Measurements from ENCODE around the gene RNF215. TPM values are rescaled to one million over a fixed set of nuclear protein-coding genes. Genes with fewer than 3 reads are reported as not detected.
A peak's percentile ranks its signal among the peaks of the same experiment; 100 is the strongest.

Gene RNF215
- total RNA-seq, 1 donor from 2014 or later = 11.9 TPM

DNA sequence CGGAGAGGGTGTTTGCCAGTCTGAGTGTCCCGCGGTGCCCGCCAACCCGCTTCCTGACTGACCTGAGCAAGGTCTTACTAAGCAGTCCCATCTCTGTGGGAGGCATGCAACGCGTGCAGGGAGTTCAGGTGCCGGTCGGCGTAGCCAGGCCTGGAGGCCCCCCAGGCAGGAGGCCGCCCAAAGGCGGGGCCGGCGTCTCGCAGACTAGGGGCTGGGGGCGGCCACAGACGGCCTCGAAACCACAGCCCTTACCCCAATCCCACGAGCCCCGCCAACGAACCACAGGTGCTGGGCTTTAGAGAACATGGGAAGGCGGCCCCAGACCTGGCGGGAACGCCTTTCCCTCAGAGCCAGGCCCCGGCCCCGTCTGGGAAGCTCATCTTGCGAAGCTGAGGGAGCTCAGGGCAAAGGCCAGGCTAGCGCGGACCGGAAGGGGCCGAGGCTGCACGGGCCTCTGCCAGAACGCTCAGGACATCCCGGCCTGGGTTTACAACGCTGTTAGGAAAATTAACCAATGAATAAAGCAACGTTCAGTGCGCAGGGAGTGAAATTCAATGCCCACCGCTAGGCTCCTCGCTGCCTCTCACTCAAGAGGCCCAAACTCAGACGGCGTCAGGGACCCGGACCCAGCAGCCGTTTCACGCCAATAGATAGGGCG lies 36.2 kb upstream of the RNF215 start:
- no peak for DNase-seq (ENCODE audit: low spot score)
- Histone ChIP-seq H2AFZ (replicated peaks) (peak overlapping the region; percentile 17), H3K9me3 (ENCODE audit: low read depth) (no peaks in the 10 kb centered on the region), H3K36me3 (no peaks in the 10 kb centered on the region), H3K79me2 (ENCODE audit: low read depth) (no peaks in the 10 kb centered on the region), H3F3A (ENCODE audit: low read depth) (peaks cover 41% of the 10 kb centered on the region), H3K27ac (peak overlapping the region; percentile 80), H3K4me3 (peak overlapping the region; percentile 55), H3K4me1 (peaks cover 10% of the 10 kb centered on the region), H4K20me1 (ENCODE audit: low read depth) (peaks cover 11% of the 10 kb centered on the region), H3K27me3 (no peaks in the 10 kb centered on the region), H3K4me2 (peak overlapping the region; percentile 81), H3K9ac (peak overlapping the region; percentile 20)
- TF ChIP-seq, protein P1, sequence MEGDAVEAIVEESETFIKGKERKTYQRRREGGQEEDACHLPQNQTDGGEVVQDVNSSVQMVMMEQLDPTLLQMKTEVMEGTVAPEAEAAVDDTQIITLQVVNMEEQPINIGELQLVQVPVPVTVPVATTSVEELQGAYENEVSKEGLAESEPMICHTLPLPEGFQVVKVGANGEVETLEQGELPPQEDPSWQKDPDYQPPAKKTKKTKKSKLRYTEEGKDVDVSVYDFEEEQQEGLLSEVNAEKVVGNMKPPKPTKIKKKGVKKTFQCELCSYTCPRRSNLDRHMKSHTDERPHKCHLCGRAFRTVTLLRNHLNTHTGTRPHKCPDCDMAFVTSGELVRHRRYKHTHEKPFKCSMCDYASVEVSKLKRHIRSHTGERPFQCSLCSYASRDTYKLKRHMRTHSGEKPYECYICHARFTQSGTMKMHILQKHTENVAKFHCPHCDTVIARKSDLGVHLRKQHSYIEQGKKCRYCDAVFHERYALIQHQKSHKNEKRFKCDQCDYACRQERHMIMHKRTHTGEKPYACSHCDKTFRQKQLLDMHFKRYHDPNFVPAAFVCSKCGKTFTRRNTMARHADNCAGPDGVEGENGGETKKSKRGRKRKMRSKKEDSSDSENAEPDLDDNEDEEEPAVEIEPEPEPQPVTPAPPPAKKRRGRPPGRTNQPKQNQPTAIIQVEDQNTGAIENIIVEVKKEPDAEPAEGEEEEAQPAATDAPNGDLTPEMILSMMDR (IDR thresholded peaks at IDR 0.05) = peak; percentile 18
- no peak for TF ChIP-seq EZH2phosphoT487 (IDR thresholded peaks at IDR 0.05)
- no peaks in the 10 kb centered on the region for H3K9me3 Mint-ChIP-seq
- H3K4me1 Mint-ChIP-seq = peaks cover 53% of the 10 kb centered on the region
- H3K36me3 Mint-ChIP-seq = peaks cover 10% of the 10 kb centered on the region
- H3K27ac Mint-ChIP-seq = peak overlapping the region; percentile 98
- peaks cover 5% of the 10 kb centered on the region for H3K27me3 Mint-ChIP-seq (ENCODE audit: insufficient read depth, low read depth)
- peak overlapping the region; percentile 96 for H3K4me3 Mint-ChIP-seq

DNA sequence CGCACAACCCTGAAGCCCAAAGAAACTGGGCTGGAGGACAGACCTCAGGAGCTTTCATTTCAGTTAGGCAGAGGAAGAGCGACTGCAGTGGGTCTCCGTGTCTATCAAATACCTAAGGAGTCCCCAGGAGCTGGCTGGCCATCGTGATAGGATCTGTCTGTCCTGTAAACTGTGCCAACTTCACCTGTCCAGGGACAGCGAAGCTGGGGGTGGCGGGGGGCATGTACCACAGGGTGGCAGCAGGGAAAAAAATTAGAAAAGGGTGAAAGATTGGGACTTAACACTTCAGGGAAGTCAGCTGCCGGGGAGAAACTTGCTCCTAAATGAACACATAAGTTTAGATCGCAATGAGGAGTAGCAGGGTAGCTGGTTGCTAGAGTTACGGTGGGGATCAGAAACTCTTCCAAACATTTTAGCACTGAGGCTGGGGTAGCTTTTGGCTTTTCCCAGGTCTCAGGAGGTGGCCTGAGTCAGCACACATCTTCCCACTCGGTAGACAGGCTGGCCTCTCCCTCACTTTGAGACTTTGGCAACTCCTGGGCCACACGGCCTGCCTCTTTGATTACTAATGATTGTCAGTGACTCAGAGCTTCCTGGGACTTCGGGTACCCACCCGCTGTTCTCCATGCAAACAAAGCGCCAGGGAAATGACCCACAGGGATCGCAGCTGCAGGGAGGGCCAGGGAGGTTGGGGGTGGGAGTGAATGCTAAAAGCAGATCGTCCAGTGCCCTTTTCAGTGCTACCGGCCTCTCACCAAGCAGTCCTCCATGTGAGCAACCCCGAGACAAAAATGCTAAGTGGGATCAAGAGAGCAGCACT lies 35.5 kb upstream of the RNF215 start:
- H3K9ac ChIP-seq = peak overlapping the region; percentile 20
- Mint-ChIP-seq H3K4me1 (peaks cover 53% of the 10 kb centered on the region), H3K4me3 (peak overlapping the region; percentile 96), H3K9me3 (no peaks in the 10 kb centered on the region), H3K27ac (peak overlapping the region; percentile 98), H3K36me3 (peaks cover 14% of the 10 kb centered on the region), H3K27me3 (ENCODE audit: insufficient read depth, low read depth) (peaks cover 5% of the 10 kb centered on the region)
- TF ChIP-seq EZH2phosphoT487 (IDR thresholded peaks at IDR 0.05) = no peak
- TF ChIP-seq, protein P1 (IDR thresholded peaks at IDR 0.05) = no peak
- peak overlapping the region; percentile 80 for H3K27ac ChIP-seq
- peaks cover 41% of the 10 kb centered on the region for H3F3A ChIP-seq (ENCODE audit: low read depth)
- H3K4me3 ChIP-seq = peak overlapping the region; percentile 55
- peak; percentile 76 for DNase-seq (ENCODE audit: low spot score)
- no peaks in the 10 kb centered on the region for H3K9me3 ChIP-seq (ENCODE audit: low read depth)
- H2AFZ ChIP-seq (replicated peaks) = no peak overlapping the region
- peak overlapping the region; percentile 81 for H3K4me2 ChIP-seq
- peaks cover 10% of the 10 kb centered on the region for H3K4me1 ChIP-seq
- no peaks in the 10 kb centered on the region for H3K27me3 ChIP-seq
- H3K36me3 ChIP-seq = no peaks in the 10 kb centered on the region
- no peaks in the 10 kb centered on the region for H3K79me2 ChIP-seq (ENCODE audit: low read depth)
- peaks cover 11% of the 10 kb centered on the region for H4K20me1 ChIP-seq (ENCODE audit: low read depth)

DNA sequence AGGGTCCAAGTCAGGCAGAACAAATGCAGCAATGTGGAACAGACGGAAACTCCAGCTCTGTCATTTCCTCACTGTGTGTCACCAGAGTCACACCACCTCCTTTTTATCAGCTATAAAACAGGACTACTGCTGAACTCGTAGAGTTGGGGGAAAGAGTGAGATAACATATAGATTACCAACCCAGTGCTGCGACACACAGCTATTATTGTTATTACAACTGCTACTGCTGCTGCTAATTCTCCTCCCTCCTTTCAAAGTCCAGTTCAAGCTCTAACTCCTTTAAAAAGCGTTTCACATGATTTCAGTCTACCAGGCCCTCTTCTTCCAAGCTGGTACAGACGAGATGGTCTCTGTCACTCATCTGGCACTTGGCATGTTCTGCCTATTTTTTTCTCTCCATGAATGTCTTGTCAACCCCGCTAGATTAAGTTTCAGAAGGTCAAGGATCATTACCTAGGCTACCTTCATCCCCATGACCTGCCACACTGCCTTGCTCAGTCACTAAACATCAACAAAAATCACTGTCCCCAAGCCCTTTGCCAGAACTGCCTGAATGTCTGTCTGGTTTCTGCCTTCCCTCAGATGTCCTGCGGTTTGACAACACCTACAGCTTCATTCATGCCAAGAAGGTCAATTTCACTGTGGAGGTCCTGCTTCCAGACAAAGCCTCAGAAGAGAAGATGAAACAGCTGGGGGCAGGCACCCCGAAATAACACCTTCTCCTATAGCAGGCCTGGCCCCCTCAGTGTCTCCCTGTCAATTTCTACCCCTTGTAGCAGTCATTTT lies 34.7 kb upstream of the RNF215 start:
- peak overlapping the region; percentile 96 for H3K4me3 Mint-ChIP-seq
- Histone ChIP-seq H3K4me1 (peaks cover 10% of the 10 kb centered on the region), H3K4me2 (peak overlapping the region; percentile 81), H3F3A (ENCODE audit: low read depth) (peaks cover 41% of the 10 kb centered on the region), H2AFZ (replicated peaks) (no peak overlapping the region), H3K9me3 (ENCODE audit: low read depth) (no peaks in the 10 kb centered on the region), H3K79me2 (ENCODE audit: low read depth) (no peaks in the 10 kb centered on the region), H3K4me3 (peak overlapping the region; percentile 55), H4K20me1 (ENCODE audit: low read depth) (peaks cover 7% of the 10 kb centered on the region), H3K27ac (no peak overlapping the region), H3K9ac (no peak overlapping the region), H3K36me3 (no peaks in the 10 kb centered on the region), H3K27me3 (no peaks in the 10 kb centered on the region)
- peaks cover 52% of the 10 kb centered on the region for H3K4me1 Mint-ChIP-seq
- peaks cover 16% of the 10 kb centered on the region for H3K36me3 Mint-ChIP-seq
- TF ChIP-seq EZH2phosphoT487 (IDR thresholded peaks at IDR 0.05) = no peak
- DNase-seq (ENCODE audit: low spot score) = no peak
- H3K27me3 Mint-ChIP-seq (ENCODE audit: insufficient read depth, low read depth) = peaks cover 5% of the 10 kb centered on the region
- H3K9me3 Mint-ChIP-seq = no peaks in the 10 kb centered on the region
- H3K27ac Mint-ChIP-seq = peak overlapping the region; percentile 98

Data from neural progenitor cell (in vitro differentiated cells).